Neural cell (in vitro differentiated cells): ENCODE data around the gene MRPL43. TPM values are rescaled to one million over a fixed set of nuclear protein-coding genes. Genes with fewer than 3 reads are reported as not detected.
"Not testable (repeated sequence)": the region's sequence is repeated elsewhere in the genome, so short reads cannot be mapped to it uniquely, and the experiment has no call there.

ENCODE experiments used
- H2AFZ ChIP-seq: fragments of 200-600, 300-800 bp; sonication (generic), shearing (Covaris generic); 2 replicates; pipeline ENCODE4 v1.6.0; 2014; ENCODE audit warnings: low read depth, mild to moderate bottlenecking, antibody characterized with exemption, low read length, moderate library complexity
- H3F3A ChIP-seq: fragments of 200-600 bp; shearing (Covaris generic); 2 replicates; pipeline ENCODE4 v1.6.1; 2016; ENCODE audit warnings: mild to moderate bottlenecking, moderate library complexity, mixed read lengths, antibody characterized with exemption, low read length; ENCODE audit not compliant: insufficient read depth, poor library complexity, severe bottlenecking
- H3K27ac ChIP-seq: fragments of 200-600, 300-800 bp; sonication (generic), shearing (Covaris generic); 2 replicates; pipeline ENCODE4 v1.5.1; 2014; ENCODE audit warnings: mild to moderate bottlenecking, low read length, moderate library complexity
- H3K27me3 ChIP-seq: fragments of 300-800, 200-600 bp; sonication (generic), shearing (Covaris generic); 2 replicates; pipeline ENCODE4 v1.6.0; 2014; ENCODE audit warnings: mild to moderate bottlenecking, low read depth, low read length, moderate library complexity; ENCODE audit not compliant: insufficient read depth
- H3K36me3 ChIP-seq: fragments of 300-800, 200-600 bp; sonication (generic), shearing (Covaris generic); 2 replicates; pipeline ENCODE4 v1.5.1; 2014; ENCODE audit warnings: mild to moderate bottlenecking, antibody characterized with exemption, low read length, moderate library complexity; ENCODE audit not compliant: insufficient read depth
- H3K4me2 ChIP-seq: fragments of 300-800, 200-600 bp; sonication (generic), shearing (Covaris generic); 2 replicates; pipeline ENCODE4 v1.6.0; 2014; ENCODE audit warnings: mild to moderate bottlenecking, low read length
- H3K4me3 ChIP-seq: fragments of 300-800, 200-600 bp; sonication (generic), shearing (Covaris generic); 2 replicates; pipeline ENCODE4 v1.5.1; 2014; ENCODE audit warnings: mild to moderate bottlenecking, low read length, moderate library complexity
- H3K79me2 ChIP-seq: fragments of 200-600 bp; shearing (Covaris generic); replicated peaks from 2 replicates; pipeline ENCODE4 v1.6.0; 2014; ENCODE audit warnings: mild to moderate bottlenecking, low read length, moderate library complexity; ENCODE audit not compliant: insufficient read depth
- H3K9ac ChIP-seq: fragments of 300-800, 200-600 bp; sonication (generic), shearing (Covaris generic); 2 replicates; pipeline ENCODE4 v1.6.1; 2016; ENCODE audit warnings: mild to moderate bottlenecking, low read length, mixed read lengths
- H3K9me2 ChIP-seq: fragments of 200-600 bp; shearing (Covaris generic); 2 replicates; pipeline ENCODE4 v1.6.1; 2016; ENCODE audit warnings: mild to moderate bottlenecking, low read length, mixed read lengths; ENCODE audit not compliant: insufficient read depth
- H3K9me3 ChIP-seq: fragments of 200-600, 300-800 bp; sonication (generic), shearing (Covaris generic); 2 replicates; pipeline ENCODE4 v1.6.1; 2016; ENCODE audit warnings: mild to moderate bottlenecking, mixed run types, low read length, moderate library complexity, mixed read lengths
- H4K20me1 ChIP-seq: fragments of 200-600 bp; shearing (Covaris generic); 2 replicates; pipeline ENCODE4 v1.6.1; 2016; ENCODE audit warnings: mild to moderate bottlenecking, mixed run types; ENCODE audit not compliant: insufficient read depth
- EP300 ChIP-seq: fragments of 450-650 bp; conservative IDR thresholded peaks from 2 replicates; pipeline ENCODE4 v1.6.1; 2014; ENCODE audit warnings: antibody characterized with exemption, mild to moderate bottlenecking, moderate library complexity; ENCODE audit not compliant: poor library complexity, severe bottlenecking
- EZH2 ChIP-seq: fragments of 200-600, 300-800 bp; shearing (Covaris generic), sonication (generic); IDR thresholded peaks from 2 replicates; pipeline ENCODE4 v1.6.1; 2014; ENCODE audit warnings: antibody characterized with exemption, low read length, borderline replicate concordance, mild to moderate bottlenecking; ENCODE audit not compliant: insufficient read depth, poor library complexity, severe bottlenecking
- MXI1 ChIP-seq: fragments of 450-650 bp; conservative IDR thresholded peaks from 2 replicates; pipeline ENCODE4 v1.6.1; 2014; ENCODE audit warnings: antibody characterized with exemption, mild to moderate bottlenecking; ENCODE audit not compliant: poor library complexity, severe bottlenecking
- POLR2AphosphoS5 ChIP-seq: IDR thresholded peaks from 2 replicates; pipeline ENCODE4 v1.6.1; 2012
- RAD21 ChIP-seq: fragments of 450-650 bp; conservative IDR thresholded peaks from 2 replicates; pipeline ENCODE4 v1.6.1; 2014; ENCODE audit warnings: antibody characterized with exemption, mild to moderate bottlenecking, moderate library complexity
- REST ChIP-seq: IDR thresholded peaks from 2 replicates; pipeline ENCODE4 v1.6.1; 2012; ENCODE audit warnings: borderline replicate concordance
- SMC3 ChIP-seq: fragments of 450-650 bp; conservative IDR thresholded peaks from 2 replicates; pipeline ENCODE4 v1.6.1; 2014; ENCODE audit warnings: antibody characterized with exemption, mild to moderate bottlenecking, moderate library complexity; ENCODE audit not compliant: poor library complexity
- TAF1 ChIP-seq: IDR thresholded peaks from 2 replicates; pipeline ENCODE4 v1.6.1; 2012; ENCODE audit warnings: low read depth
- polyA plus RNA-seq: library from polyadenylated mRNA; depleted of rRNA; stranded (reverse); fragments of >200 nt; gene quantifications from 2 replicates; pipeline ENCODE4 v1.2.3, GENCODE V29; 2014
- TF ChIP-seq, protein P1 (sequence below): fragments of 450-650 bp; IDR thresholded peaks from 2 replicates; pipeline ENCODE4 v1.5.1; 2014; ENCODE audit warnings: antibody characterized with exemption, mild to moderate bottlenecking, moderate library complexity; ENCODE audit not compliant: poor library complexity, severe bottlenecking

The MRPL43 gene
- polyA plus RNA-seq, 1 donor from 2014 or later: 121 TPM

DNA sequence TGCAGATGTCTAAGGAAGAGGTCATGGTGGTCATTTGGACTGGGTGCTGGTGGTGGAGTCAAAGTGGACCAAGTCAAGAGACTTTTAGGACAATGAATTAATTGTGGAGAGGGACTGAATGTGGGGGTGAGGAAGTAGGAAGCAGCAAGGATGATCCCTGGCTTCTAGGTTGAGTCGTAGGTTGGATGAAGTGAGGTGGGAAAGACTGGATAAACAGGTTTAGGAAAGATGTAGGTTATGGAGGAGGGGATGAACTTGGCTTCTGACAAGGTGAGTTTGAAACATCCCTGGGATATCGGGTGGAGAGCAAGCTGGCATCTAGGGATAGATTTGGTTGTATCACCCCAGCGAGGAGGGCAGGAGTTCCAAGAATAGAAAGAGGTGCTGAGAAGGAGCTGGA is 10.4 kb downstream of the MRPL43 start:
- H3K4me3 ChIP-seq: no peak overlapping the region
- H3K36me3 ChIP-seq: no peaks in the 10 kb centered on the region
- no peak for TF ChIP-seq EP300
- TF ChIP-seq TAF1: no peak
- TF ChIP-seq EZH2: no peak
- no peak for TF ChIP-seq POLR2AphosphoS5
- H2AFZ ChIP-seq: no peak overlapping the region
- no peaks in the 10 kb centered on the region for H3K27me3 ChIP-seq
- no peaks in the 10 kb centered on the region for H4K20me1 ChIP-seq
- no peak overlapping the region for H3K9ac ChIP-seq
- no peak overlapping the region for H3K27ac ChIP-seq
- no peak overlapping the region for H3K4me2 ChIP-seq
- no peaks in the 10 kb centered on the region for H3K79me2 ChIP-seq
- H3K9me3 ChIP-seq: no peaks in the 10 kb centered on the region
- no peaks in the 10 kb centered on the region for H3K9me2 ChIP-seq
- no peaks in the 10 kb centered on the region for H3F3A ChIP-seq

- not testable (repeated sequence) for H3K4me3 ChIP-seq, H3K36me3 ChIP-seq, H3K4me2 ChIP-seq, H3F3A ChIP-seq, H3K27me3 ChIP-seq, H2AFZ ChIP-seq, H3K9me3 ChIP-seq, H3K27ac ChIP-seq, H3K9me2 ChIP-seq, H3K79me2 ChIP-seq, H3K9ac ChIP-seq, H4K20me1 ChIP-seq
Observed at GRCh38 chr10:100975397-100975796, 11.9 kb downstream of the MRPL43 start.

- no peaks in the 10 kb centered on the region for H3K36me3 ChIP-seq
- no peaks in the 10 kb centered on the region for H3K27me3 ChIP-seq
- TF ChIP-seq TAF1 (no peak), EZH2 (no peak), RAD21 (no peak), REST (no peak), SMC3 (no peak), POLR2AphosphoS5 (no peak), MXI1 (no peak), EP300 (no peak)
- TF ChIP-seq, protein P1, sequence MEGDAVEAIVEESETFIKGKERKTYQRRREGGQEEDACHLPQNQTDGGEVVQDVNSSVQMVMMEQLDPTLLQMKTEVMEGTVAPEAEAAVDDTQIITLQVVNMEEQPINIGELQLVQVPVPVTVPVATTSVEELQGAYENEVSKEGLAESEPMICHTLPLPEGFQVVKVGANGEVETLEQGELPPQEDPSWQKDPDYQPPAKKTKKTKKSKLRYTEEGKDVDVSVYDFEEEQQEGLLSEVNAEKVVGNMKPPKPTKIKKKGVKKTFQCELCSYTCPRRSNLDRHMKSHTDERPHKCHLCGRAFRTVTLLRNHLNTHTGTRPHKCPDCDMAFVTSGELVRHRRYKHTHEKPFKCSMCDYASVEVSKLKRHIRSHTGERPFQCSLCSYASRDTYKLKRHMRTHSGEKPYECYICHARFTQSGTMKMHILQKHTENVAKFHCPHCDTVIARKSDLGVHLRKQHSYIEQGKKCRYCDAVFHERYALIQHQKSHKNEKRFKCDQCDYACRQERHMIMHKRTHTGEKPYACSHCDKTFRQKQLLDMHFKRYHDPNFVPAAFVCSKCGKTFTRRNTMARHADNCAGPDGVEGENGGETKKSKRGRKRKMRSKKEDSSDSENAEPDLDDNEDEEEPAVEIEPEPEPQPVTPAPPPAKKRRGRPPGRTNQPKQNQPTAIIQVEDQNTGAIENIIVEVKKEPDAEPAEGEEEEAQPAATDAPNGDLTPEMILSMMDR: no peak
- H3K27ac ChIP-seq: no peak overlapping the region
- H3K9me2 ChIP-seq: no peaks in the 10 kb centered on the region
- H3K9ac ChIP-seq: no peak overlapping the region
- no peaks in the 10 kb centered on the region for H3K79me2 ChIP-seq
- no peak overlapping the region for H3K4me2 ChIP-seq
- H3K4me3 ChIP-seq: no peak overlapping the region
- H3K9me3 ChIP-seq: no peaks in the 10 kb centered on the region
- H4K20me1 ChIP-seq: no peaks in the 10 kb centered on the region
- H2AFZ ChIP-seq: no peak overlapping the region
- no peaks in the 10 kb centered on the region for H3F3A ChIP-seq
Observed at GRCh38 chr10:100972904-100973535, 14.3 kb downstream of the MRPL43 start.
